Measurements from ENCODE around the gene PRKCH. TPM values are rescaled to one million over a fixed set of nuclear protein-coding genes. Genes with fewer than 3 reads are reported as not detected.

PRKCH gene
- total and polyA plus RNA-seq, 3 donors from 2014 or later: 15.0 to 26.8 (median 25.4) TPM

DNA sequence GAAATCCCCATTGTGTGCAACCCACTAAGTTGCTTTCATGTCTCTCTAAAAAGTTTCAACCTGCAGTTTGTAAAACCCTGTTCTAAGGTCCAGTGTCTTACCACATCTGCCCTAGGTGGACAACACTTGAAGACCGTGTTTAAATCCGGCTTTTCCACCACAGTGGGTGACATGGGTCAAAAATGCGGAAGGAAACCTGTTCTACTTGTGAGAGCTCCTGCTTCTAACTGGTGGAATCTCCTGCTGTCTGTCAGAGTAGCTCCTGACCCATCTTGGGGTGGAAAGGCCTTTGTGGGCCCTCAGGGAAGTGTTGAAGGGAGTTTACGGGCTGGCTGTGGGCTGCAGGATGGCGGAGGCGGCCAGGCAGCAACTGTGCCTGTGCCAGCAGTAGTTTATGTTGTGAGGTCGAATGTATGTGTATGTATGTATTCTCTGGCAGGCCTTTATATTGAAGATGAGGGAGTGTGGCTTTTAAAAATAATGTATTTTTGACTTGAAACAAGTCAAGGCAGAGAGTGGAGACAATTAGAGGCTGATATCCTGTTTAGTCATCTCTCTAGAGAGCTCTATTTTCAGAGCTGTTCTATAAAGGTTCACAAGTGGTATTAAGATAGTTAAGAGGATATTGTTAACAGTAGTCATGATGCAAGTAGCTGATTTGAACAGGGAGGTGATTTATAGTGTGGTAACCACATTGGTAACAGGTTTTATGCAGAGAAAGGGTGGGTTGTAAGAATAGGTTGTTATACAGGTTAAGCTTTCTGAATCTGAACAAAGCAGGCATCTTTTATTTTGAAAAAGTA lies 67.0 kb downstream of the PRKCH start:
- no peak overlapping the region for H3K27ac ChIP-seq

DNA sequence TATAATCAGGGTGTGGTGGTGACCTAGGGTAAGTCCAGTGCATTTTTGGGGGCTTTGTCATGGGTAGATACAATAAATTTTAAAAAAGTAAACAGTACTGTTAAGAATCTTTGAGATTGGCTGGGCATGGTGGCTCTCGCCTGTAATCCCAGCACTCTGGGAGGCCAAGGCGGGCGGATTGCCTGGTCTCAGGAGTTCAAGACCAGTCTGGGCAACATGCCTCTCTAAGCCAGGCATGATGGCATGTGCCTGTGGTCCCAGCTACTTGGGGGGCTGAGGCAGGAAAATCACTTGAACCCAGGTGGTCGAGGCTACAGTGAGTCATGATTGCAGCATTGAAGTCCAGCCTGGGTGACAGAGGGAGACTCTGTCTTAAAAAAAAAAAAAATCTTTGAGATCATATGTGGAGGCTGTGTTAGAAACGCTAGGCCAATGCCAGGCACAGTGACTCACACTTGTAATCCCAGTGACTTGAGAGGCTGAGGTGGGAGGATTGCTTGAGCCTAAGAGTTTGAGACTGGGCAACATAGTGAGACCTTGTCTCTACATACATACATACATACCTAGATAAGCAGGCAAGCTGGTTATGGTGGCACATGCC lies 67.7 kb downstream of the PRKCH start:
- intact Hi-C loops (cut with DNase I; ENCODE audit: low total_unique reads): no loop called here
- TF ChIP-seq, protein P1, sequence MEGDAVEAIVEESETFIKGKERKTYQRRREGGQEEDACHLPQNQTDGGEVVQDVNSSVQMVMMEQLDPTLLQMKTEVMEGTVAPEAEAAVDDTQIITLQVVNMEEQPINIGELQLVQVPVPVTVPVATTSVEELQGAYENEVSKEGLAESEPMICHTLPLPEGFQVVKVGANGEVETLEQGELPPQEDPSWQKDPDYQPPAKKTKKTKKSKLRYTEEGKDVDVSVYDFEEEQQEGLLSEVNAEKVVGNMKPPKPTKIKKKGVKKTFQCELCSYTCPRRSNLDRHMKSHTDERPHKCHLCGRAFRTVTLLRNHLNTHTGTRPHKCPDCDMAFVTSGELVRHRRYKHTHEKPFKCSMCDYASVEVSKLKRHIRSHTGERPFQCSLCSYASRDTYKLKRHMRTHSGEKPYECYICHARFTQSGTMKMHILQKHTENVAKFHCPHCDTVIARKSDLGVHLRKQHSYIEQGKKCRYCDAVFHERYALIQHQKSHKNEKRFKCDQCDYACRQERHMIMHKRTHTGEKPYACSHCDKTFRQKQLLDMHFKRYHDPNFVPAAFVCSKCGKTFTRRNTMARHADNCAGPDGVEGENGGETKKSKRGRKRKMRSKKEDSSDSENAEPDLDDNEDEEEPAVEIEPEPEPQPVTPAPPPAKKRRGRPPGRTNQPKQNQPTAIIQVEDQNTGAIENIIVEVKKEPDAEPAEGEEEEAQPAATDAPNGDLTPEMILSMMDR (IDR thresholded peaks at IDR 0.05): no peak
- no peak for TF ChIP-seq POLR2A (IDR thresholded peaks at IDR 0.05)
- H3K9me3 ChIP-seq: no peaks in the 10 kb centered on the region
- no peaks in the 10 kb centered on the region for H3K4me1 ChIP-seq
- no peaks in the 10 kb centered on the region for H3K36me3 ChIP-seq (ENCODE audit: low read depth, missing control alignments)
- no peak overlapping the region for H3K27ac ChIP-seq
- no peak overlapping the region for H3K4me3 ChIP-seq
- 85 to 92% methylated on average over 5 of the region's 5 CpGs for WGBS, 2 donors
- H3K27me3 ChIP-seq: no peaks in the 10 kb centered on the region
- DNase-seq: no peak

More for the DNA sequence above, 67.0 kb downstream of the PRKCH start:
- H3K9me3 ChIP-seq: no peaks in the 10 kb centered on the region
- 82% methylated on average over 7 of the region's 7 CpGs for WGBS, 2 donors
- no peak overlapping the region for H3K4me3 ChIP-seq
- no peaks in the 10 kb centered on the region for H3K27me3 ChIP-seq
- intact Hi-C loops (cut with DNase I; ENCODE audit: low total_unique reads): no loop called here
- no peak for DNase-seq
- TF ChIP-seq POLR2A (IDR thresholded peaks at IDR 0.05): no peak
- TF ChIP-seq, protein P1 (IDR thresholded peaks at IDR 0.05): no peak
- no peaks in the 10 kb centered on the region for H3K4me1 ChIP-seq
- no peaks in the 10 kb centered on the region for H3K36me3 ChIP-seq (ENCODE audit: low read depth, missing control alignments)

DNA sequence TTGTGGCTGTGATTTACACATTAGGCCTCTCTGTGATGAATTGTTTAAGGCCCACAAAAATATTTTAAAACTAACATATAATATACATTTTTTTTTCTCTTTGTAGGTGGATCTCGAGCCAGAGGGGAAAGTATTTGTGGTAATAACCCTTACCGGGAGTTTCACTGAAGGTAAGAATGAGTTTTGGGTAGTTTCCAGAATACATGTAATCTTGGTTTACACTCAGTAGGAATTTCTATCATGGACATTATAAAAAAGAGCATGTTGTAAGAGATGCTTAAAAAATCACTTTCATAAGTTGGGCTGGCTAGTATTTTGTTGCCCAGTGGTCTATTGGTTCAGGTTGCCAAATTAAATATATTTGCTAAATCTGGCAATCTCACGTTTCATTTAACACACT lies 69.7 kb downstream of the PRKCH start:
- Histone ChIP-seq H3K4me3 (no peak overlapping the region), H3K9me3 (no peaks in the 10 kb centered on the region), H3K4me1 (no peaks in the 10 kb centered on the region), H3K36me3 (ENCODE audit: low read depth, missing control alignments) (no peaks in the 10 kb centered on the region), H3K27ac (no peak overlapping the region), H3K27me3 (no peaks in the 10 kb centered on the region)
- 80 to 81% methylated on average over 3 of the region's 3 CpGs for WGBS, 2 donors
- DNase-seq: no peak
- TF ChIP-seq POLR2A (IDR thresholded peaks at IDR 0.05): no peak
- TF ChIP-seq, protein P1 (IDR thresholded peaks at IDR 0.05): no peak
- intact Hi-C loops (cut with DNase I; ENCODE audit: low total_unique reads): no loop called here

DNA sequence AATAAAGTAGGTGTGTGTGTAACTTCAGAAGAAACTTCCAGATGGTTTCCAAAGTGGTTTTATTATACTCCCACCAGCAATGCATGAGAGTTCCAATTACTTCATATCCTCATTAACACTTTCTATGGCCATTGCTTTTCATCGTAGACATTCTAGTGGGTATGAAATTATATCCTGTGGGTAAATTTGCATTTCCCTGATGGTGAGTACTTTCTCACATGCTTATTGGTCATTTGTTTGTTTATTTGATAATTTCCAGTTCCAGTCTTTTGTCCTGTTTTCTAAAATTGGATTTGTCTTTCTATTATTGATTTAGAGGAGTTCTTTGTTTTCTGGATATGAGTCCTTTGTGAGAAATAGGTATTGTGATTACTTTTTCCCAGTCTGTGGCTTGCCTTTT lies 70.9 kb downstream of the PRKCH start:
- Histone ChIP-seq H3K27ac (no peak overlapping the region), H3K4me1 (no peaks in the 10 kb centered on the region), H3K36me3 (ENCODE audit: low read depth, missing control alignments) (no peaks in the 10 kb centered on the region), H3K4me3 (no peak overlapping the region), H3K9me3 (no peaks in the 10 kb centered on the region), H3K27me3 (no peaks in the 10 kb centered on the region)
- no peak for TF ChIP-seq POLR2A (IDR thresholded peaks at IDR 0.05)
- TF ChIP-seq, protein P1 (IDR thresholded peaks at IDR 0.05): no peak
- intact Hi-C loops (cut with DNase I; ENCODE audit: low total_unique reads): no loop called here
- 79 to 86% methylated on average over 1 of the region's 1 CpG for WGBS, 2 donors
- no peak for DNase-seq
